Epithelial cell of prostate (primary cell): Measurements from ENCODE around the gene ZMYND8.
A peak's percentile ranks its signal among the peaks of the same experiment; 100 is the strongest.

Source experiments
- DNase-seq: peaks from one replicate; pipeline ENCODE4 v3.0.0-alpha.2; 2011; ENCODE audit warnings: low read depth, low spot score
- H3K27ac ChIP-seq: fragments of 450-650 bp; 2 replicates; pipeline ENCODE4 v1.5.1; 2017; ENCODE audit warnings: mild to moderate bottlenecking

The ZMYND8 gene

DNA sequence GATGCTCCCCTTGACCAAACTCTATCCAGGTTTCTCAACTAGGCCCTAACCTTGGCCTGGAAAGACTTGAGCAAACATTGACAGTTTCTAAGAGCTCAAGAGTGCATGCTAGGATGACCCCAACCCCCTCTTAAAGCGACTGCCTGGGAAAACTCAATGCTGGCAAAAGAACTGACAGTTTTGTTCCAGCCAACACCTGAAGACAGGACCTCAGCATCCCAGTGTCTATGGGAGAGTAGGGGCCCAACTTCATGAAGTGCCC, 119.9 kb downstream of the ZMYND8 start:
- no peak overlapping the region for H3K27ac ChIP-seq
- DNase-seq = no peak

DNA sequence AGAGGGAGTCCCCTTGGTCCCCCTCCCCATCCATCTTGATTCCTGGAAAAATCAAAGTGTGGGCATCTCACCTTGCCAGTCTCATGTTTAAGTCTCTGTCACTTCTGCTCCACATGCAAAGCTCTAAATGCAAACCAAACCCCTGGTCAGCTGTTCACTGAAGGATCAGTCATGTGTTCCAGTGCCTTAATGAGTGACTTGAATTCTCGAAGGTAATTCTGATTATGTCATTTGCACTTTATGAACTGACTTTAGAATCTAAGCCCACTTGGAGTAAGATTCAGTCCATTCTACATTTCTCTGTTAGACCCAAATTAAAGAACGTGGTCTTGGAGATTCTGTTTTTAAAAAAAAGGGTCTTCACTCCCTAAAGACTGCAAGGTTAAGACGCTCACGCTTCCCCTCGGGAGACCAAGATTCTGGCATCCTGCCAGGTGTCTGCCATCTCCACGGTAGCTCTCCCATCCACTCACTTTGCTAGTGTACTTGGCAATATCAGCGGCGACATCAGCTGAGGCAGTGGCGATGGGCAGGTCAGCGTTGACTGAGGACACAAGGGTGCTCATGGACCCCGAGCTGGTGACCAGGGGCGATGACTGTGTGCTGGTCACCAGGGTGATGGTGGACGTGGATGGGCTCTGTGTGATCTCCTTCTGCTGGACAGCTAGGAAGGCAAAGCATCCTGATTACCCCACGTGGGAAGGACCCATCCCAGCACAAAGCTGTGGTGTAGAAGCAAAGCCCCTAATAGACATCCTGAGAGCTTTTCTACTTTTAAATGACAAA, 120.5 kb downstream of the ZMYND8 start:
- DNase-seq = no peak
- H3K27ac ChIP-seq = no peak overlapping the region

DNA sequence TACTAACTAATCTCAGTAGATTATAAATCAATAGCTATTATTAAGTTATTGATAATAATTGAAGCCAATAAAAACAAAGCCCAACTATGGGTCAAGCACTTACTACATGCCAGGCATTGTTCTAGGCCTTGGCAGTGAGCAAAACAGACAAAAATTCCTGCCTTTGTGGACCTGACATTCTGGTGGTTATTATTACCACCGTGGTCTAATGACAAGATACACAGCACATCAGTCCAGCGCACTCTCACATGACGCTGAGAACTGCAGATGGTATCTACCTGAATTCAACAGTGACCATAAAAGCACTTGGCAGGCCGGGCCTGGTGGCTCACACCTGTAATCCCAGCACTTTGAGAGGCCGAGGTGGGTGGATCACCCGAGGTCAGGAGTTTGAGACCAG, 121.4 kb downstream of the ZMYND8 start:
- DNase-seq = no peak
- H3K27ac ChIP-seq = no peak overlapping the region

DNA sequence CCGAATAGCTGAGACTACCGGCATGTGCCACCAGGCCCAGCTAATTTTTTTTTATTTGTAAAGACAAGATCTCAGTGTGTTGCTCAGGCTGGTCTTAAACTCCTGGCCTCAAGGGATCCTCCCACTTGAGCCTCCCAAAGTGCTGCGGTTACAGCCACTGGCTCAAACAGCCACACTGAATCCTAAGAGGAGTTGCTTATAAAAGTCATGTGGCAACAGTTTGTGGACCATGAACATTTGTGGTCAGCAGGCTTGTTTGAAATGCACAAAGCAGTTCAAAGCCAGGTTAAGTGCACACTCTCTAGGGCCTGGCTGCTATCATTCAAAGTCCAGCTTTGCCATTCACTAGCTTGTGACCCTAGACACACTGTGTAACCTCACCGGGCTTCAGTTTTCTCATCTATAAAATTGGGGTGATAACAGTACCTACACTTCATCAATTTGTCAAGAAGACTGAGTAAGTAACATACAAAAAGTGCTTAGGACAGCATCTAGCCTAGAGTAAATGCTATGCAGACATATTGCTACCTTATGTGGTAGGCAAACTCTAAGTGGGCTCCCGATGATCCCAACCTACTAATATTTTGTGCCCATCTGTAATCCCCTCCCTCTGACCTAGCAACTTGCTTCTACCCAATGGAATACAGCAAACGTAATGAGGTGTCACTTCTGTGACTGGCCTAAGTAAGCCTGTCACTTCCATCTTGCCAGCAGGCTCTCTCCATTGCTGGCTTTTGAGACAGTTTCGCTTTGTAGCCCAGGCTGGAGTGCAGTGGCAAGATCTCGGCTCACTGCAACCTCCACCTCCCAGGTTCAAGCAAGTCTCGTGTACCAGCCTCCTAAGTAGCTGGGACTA, 122.9 kb downstream of the ZMYND8 start:
- no peak overlapping the region for H3K27ac ChIP-seq
- DNase-seq = no peak

DNA sequence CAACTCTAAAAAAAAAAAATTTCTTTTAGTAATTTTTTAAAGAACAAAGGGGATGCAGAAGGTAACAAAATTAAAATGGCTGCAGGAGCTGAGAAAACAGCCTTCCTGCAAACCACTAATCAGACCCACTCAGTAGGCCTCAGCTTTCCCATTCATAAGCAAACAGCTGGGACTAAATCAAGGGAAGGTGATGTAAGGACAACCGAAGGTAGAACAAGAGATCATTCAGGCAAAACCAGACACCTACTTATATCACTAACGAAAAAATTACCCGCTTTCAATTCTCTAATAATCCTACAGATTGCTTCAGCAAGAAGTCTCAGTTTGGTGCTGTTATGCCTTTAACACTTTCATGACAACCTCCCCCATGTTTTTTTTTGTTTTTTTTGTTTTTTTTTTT, 124.0 kb downstream of the ZMYND8 start:
- DNase-seq = no peak
- no peak overlapping the region for H3K27ac ChIP-seq

DNA sequence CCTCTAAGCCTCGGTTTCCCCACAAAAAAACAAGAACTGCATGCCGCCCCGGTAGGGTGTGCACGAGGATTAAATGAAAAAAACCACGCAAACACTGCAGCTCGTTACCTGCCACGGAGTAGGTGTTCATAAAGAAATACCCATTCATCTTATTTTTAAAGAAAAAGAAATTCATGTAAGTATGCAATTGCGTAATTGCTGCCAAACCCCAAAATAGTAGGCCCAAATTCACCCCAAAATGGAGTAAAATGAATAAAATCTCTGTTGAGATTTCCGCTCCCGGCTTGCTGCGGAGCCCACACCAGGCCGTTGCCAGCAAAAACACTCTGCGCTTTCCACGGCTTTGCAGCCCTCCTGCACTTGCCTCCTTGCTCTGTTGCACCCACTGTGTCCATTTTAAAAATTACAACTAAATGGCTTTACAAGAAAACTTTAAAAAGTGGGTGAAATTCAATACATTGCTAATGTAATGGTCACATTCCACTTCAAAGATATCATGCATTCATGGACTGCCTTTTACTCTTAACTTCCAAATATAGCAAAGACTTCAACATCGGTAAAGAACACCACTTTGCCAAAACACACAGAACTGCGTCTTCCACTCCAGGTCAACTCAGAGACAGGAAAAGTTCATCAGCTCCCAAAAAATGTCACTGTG, 125.0 kb downstream of the ZMYND8 start:
- no peak for DNase-seq
- H3K27ac ChIP-seq = no peak overlapping the region

DNA sequence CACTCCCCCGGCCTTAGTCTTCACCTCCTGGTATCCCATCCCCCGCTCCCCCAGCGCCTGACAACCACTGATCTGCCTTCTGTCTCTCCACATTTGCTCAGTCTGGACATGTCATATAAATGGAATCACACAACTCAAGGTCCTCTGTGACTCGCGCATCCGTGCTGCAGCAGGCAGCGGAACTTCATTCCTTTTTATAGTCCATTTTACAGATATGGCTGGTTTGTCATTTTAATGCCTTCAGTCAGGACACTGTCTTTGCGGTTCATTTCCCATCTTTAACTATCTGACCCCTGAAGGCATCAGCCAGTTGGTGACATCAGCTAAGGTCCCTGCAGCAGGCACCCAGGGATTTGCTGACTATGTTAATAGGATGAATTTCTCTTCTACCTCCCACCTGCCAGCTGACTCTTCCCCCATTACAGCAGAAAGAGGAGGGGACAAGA, 125.7 kb downstream of the ZMYND8 start:
- H3K27ac ChIP-seq = no peak overlapping the region
- DNase-seq = peak; percentile 6

DNA sequence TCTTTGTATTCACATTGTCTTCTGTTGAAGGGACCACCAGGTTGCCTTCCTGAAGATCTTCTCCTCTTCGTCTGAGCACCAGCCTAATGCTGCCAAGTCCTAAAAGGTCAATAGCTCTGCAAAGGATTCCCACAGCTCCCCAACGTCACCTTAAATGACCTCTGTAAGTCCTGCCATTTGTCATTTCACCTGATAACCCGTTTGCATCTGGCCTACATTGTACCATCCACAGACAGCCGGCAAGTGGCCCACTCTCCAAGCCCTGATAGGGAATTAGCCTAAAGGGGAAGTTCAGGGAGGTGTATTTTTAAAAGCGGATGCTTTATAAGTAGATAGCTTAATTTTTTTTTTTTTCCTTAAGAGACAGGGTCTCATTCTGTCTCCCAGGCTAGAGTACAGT, 127.8 kb downstream of the ZMYND8 start:
- H3K27ac ChIP-seq = no peak overlapping the region
- no peak for DNase-seq

DNA sequence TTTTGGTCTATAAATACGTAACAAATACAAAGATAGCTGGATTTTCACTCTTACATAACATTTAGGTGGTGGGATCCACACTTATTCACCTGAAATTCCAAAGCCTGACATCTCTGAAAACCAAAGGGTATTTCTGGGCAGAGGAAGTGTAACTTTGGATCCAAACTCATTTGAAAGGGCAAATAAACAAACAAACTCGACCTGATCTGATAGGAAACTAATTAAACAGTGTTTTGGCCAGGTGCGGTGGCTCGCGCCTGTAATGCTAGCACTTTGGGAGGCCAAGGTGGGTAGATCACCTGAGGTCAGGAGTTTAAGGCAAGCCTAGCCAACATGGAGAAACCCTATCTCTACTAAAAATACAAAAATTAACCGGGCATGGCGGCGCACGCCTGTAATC, 128.9 kb downstream of the ZMYND8 start:
- DNase-seq = no peak
- no peak overlapping the region for H3K27ac ChIP-seq

DNA sequence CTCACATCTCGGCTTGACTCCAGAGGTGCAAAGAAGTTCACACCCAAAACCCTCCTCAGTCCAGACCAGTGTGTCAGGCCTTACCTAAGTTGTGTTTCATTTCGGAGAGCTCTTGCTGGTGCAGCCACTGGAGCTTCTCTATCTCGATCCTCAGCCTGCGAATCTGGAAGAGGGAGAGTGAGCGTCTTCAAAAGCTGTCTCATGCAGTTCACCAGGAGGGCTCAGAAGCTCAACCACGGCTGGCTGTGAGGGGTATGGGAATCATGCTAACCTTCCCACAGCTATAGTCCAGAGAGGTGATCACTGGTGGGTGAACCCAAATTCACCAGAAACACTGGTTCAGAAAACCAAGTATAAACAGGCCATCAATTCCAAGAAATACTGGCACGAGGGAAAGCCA, 129.4 kb downstream of the ZMYND8 start:
- no peak for DNase-seq
- no peak overlapping the region for H3K27ac ChIP-seq

DNA sequence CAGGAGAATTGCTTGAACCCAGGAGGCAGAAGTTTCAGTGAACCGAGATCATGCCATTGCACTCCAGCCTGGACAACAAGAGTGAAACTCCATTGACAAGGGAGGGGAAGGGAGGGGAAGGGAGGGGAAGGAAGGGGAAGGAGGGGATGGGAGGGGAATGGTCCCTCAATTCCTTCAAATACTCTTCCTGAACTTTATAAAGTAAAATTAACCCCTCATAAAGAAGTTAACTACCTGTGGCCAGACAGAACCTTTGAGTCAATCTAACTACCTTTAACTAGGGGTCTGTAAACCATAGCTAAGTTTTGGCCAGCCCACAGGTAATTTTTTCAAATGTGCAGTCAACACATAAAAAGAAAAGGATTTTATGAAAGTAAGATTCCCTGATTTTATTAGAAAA, 131.0 kb downstream of the ZMYND8 start:
- peak overlapping the region; percentile 20 for H3K27ac ChIP-seq
- DNase-seq = no peak

DNA sequence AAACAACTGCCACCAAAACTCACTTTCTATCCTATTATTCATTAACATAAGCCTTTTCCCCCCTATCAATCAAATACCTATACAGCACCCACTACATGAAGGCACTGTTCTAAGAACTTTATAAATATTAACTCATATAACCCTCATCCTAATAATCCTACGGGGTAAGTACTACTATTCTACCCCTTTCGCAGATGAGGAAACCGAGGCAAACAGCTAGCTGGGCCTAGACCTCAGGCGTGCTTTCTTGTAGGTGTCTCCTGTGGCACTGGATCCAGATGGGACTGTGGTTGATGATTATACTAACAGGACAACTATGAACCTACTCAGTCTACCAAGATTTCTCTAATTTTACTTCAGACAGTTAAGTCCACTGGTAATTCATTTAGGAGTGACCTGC, 131.6 kb downstream of the ZMYND8 start:
- peak overlapping the region; percentile 20 for H3K27ac ChIP-seq
- no peak for DNase-seq

DNA sequence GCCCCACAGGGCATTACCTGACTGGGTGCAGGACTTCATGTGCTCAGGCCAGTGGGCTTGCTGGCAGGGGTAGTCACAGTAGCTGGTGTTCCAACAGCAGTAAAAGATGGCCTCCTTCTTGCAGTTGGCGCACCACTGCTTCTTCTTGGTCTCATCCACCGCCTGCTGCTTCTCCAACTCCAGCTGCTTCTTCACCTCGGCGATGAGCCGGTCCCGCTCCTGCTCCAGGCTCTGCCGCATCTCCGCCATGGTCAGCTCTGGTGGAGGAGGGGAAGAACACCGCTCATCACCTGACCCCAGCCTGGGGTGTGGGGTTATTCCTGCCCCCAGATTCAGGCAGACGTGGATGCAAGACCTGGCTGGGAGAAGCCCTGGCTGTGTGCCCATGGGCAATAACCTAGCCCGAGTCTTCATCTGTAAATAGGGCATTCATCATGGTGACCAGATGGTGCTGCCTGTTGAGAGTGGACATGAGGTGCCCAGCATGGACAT, 132.2 kb downstream of the ZMYND8 start:
- no peak overlapping the region for H3K27ac ChIP-seq
- DNase-seq = no peak

DNA sequence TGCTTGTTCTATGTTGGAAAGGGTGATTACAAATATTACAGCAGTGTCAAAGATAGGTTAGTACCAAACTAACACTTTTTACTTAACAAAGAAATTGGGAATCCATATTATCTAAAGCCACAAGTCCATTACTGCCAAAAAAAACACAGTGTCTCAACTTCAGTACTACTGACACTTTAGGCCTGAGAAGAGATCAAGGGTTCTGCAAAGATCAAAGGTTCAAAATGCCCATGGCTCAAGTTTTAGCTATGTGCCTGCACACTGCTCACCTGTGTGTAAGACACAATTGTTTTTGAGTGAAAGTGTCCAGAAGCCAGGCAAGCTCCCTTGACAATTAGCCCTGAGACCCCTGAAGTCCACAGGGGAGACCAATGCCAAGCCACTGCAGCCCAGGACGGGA, 132.6 kb downstream of the ZMYND8 start:
- no peak for DNase-seq
- no peak overlapping the region for H3K27ac ChIP-seq

DNA sequence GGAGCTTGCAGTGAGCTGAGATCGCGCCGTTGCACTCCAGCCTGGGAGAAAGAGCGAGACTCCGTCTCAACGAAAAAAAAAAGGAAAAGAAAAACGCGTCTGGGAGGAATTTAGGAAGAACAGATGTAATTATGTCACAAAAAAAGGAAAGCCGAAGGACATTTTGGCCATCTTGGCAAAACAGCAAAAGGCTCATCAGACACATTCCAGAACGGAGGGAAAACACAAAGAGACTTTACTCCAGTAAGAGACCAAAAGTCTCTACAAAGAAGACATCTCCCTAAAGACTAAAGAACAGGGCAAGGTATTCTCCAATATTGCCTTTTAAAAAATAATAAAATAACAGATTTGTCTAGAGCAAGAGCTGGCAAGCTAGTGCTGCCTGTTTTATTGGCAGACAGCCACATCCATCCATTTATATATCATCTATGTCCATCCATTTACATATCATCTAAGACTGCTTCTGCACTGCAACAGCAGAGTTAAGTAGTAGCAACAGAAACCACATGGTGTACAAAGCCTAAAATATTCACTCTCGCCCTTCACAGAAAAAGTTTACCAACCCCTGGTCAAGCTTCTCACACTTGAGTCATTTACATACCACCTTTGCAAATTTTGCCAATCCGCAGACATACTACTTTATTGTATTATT, 133.9 kb downstream of the ZMYND8 start:
- DNase-seq = no peak
- no peak overlapping the region for H3K27ac ChIP-seq

DNA sequence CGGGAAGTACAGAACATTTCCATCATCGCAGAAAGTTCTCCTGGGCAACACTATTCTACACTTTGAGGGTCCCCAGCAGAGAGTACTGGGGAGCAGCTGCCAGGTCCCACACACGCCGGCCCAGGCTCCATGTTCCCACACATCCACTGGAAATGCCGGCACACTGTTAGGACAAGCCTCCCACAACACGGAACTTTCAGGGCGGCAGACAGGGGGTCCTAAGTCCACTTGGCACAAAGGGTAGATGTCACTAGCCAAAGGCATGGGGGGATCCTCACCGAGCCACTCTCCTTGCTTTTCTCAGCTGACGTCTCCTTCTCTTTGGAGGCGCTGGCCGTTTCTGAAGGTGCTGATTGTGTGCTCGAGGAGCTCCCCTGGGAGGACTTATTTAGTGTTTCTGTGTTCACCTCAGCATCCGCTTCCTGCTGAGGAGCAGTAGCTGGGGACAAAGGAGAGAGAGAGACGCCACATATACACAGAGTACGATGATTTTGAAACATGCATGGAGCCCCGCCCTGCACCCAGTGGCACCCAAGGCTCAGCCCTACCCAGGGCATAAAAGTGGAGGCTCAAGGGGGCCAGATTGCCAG, 135.4 kb downstream of the ZMYND8 start:
- no peak for DNase-seq
- no peak overlapping the region for H3K27ac ChIP-seq

DNA sequence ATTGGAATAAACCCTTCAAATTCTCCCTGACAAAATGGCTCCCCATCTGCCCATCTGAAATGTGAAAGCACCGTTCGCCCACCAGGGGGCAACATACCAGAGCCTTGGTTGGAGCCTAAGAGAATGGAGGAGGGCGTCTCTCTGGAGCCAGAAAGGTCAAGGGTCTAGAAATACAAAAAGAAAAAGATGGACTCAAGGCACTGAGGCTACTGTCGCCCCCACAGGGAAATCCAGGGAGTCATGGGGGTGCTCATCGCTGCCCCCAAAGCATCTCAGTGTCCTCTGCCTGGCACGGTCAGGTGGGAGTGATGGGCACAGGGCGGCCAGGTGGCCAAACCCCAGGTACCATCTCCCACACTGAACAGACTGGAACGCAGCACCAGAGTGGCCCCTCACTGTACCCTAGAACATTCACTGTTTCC, 136.3 kb downstream of the ZMYND8 start:
- H3K27ac ChIP-seq = no peak overlapping the region
- DNase-seq = no peak

DNA sequence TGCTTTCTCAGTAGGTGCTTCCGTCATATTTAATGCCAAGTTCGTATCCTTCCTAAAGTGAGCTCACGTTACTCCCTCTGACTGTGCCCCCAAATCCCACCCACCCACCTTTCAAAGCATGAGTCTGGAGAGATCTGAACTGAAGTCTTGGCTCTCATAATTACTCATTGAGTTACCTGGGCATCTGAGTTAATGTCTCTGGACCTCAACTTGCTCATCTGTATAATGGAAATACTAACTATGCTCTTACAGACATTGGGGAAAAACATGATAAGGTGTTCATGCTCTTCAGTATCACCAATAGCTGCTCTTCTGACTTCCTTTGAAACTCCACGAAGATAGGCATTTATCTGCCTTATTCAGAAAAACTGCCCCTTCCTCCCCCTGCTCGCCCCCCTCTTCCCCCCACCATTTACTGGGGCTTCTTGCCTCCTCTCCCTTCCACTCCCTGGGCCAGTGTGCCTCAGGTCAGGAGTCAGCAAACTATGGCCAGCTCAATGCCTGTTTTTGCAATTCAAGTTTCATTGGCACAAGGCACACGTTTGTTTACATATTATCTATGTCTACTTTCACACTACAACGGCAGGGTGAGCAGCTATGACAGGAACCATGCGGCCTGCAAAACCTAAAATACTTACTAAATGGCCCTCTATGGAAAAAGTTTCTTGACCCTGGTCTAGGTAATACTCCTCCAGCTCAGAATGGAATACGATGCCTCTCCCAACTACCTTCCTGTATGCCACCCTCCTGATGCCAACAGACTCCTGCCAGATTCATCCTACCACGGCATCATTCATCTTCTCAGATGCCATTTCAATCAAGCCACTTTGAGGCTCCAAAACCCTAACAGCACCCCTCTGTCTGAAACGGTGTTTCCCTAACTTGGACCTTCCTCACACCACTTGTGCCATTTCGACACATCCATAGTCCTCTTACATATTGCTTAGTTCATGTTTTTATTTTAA, 138.7 kb downstream of the ZMYND8 start:
- no peak for DNase-seq
- no peak overlapping the region for H3K27ac ChIP-seq

DNA sequence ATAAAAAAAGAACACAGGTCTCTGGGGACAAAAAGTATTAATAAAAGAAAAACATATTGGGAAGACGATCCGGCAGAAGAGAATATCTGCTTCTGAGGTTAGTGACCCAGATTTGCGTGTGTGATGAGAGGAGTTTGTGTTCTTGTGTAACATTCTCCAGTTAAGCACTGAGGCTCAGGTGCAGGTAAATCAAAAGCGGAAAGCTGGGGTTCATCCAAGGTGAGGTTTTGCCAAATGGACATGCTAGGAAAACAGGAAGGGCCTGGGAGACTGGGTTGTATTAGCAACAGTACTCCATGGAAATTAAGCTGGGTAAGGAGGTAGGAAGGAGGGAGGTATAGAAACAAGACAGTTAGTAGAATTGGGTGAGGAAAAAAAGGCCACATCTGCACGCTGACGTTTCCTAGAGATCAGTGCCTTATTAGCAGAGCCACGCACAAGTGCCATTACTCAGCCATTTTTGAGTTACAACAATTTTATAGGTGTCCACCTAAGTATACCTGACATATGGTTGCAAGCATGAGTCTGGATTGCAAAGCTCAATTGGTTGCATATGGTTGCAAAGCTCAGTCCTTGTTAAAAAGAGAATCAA, 139.6 kb downstream of the ZMYND8 start:
- no peak overlapping the region for H3K27ac ChIP-seq
- no peak for DNase-seq
